ENCODE measurements around the gene KRTAP10-9. TPM values are rescaled to one million over a fixed set of nuclear protein-coding genes. Genes with fewer than 3 reads are reported as not detected.
"Not testable (repeated sequence)": the region's sequence is repeated elsewhere in the genome, so short reads cannot be mapped to it uniquely, and the experiment has no call there.

KRTAP10-9 gene
- polyA plus RNA-seq, 1 of the 3 experiments (the other 2 are of a cell fraction), result not detected

DNA sequence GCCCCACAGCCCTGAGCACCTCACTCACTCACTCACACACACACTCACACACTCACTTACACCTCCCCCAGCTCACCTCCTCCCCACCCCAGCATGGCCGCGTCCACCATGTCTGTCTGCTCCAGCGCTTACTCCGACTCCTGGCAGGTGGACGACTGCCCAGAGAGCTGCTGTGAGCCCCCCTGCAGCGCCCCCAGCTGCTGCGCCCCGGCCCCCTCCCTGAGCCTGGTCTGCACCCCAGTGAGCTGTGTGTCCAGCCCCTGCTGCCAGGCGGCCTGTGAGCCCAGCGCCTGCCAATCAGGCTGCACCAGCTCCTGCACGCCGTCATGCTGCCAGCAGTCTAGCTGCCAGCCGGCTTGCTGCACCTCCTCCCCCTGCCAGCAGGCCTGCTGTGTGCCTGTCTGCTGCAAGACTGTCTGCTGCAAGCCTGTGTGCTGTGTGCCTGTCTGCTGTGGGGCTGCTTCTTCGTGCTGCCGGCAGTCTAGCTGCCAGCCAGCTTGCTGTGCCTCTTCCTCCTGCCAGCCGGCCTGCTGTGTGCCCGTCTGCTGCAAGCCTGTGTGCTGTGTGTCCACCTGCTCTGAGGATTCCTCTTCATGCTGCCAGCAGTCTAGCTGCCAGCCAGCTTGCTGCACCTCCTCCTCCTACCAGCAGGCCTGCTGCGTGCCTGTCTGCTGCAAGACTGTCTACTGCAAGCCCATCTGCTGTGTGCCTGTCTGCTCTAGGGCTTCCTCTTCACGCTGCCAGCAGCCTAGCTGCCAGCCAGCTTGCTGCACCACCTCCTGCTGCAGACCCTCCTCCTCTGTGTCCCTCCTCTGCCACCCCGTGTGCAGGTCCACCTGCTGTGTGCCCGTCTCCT, 19.7 kb downstream of the KRTAP10-9 start, which contains the start of gene KRTAP10-11:
Gene KRTAP10-11, plus strand, starts transcription at position 49 of the 856 bp plus-strand sequence. Its CDS starts 45 bp downstream, at position 94.
- H3K36me3 ChIP-seq (replicated peaks in 1 of 2; ENCODE audit: control insufficient read depth in 1 of 2, insufficient read depth in 2 of 2, low read length in 1 of 2); POLR2A ChIA-PET; CTCF ChIA-PET; H3K9ac ChIP-seq; H3F3A ChIP-seq (replicated peaks; ENCODE audit: insufficient read depth); H4K20me1 ChIP-seq (ENCODE audit: insufficient read depth); H3K9me3 ChIP-seq; H3K4me3 ChIP-seq (ENCODE audit: low read depth in 2 of 2, low read length in 1 of 2); DNase-seq; H3K4me2 ChIP-seq; H3K27ac ChIP-seq (ENCODE audit: low read depth in 2 of 2, low read length in 1 of 2); H3K4me1 ChIP-seq (ENCODE audit: control insufficient read depth in 1 of 2, insufficient read depth in 2 of 2, low read depth in 1 of 2, low read length in 1 of 2); H2AFZ ChIP-seq (ENCODE audit: low read depth); H3K79me2 ChIP-seq (ENCODE audit: insufficient read depth); H3K9me2 ChIP-seq: not testable (repeated sequence)
- peaks cover 35% of the 10 kb centered on the region for H3K27me3 ChIP-seq (ENCODE audit: insufficient read depth)
- 15% methylated on average over 8 of the region's 21 CpGs for WGBS (ENCODE audit: low lambda C conversion rate)

DNA sequence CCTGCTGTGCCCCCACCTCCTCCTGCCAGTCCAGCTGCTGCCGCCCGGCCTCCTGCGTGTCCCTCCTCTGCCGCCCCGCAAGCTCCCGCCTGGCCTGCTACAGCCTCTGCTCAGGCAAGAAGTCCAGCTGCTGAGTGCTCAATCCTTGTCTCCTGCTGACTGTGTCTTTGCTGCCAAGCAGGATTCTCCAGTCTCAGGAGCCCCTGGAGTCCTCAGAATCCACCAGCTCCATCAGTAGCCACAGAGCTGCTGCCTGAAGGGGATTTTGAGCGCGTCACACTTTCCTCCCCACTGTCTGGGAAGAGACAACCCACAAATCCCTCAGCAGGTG, 20.3 kb downstream of the KRTAP10-9 start:
- no peak for DNase-seq
- Histone ChIP-seq H3F3A (replicated peaks; ENCODE audit: insufficient read depth) (no peaks in the 10 kb centered on the region), H3K79me2 (ENCODE audit: insufficient read depth) (no peaks in the 10 kb centered on the region), H3K27ac (ENCODE audit: low read depth in 2 of 2, low read length in 1 of 2) (no peak overlapping the region), H3K9ac (no peak overlapping the region), H3K4me2 (no peak overlapping the region), H3K9me3 (0 out of 2 replicates have a peak, but pooled peaks cover 5% of the 10 kb centered on the region), H3K36me3 (replicated peaks in 1 of 2; ENCODE audit: control insufficient read depth in 1 of 2, insufficient read depth in 2 of 2, low read length in 1 of 2) (no peaks in the 10 kb centered on the region), H4K20me1 (ENCODE audit: insufficient read depth) (no peaks in the 10 kb centered on the region), H3K9me2 (no peaks in the 10 kb centered on the region), H2AFZ (ENCODE audit: low read depth) (no peak overlapping the region), H3K4me1 (ENCODE audit: control insufficient read depth in 1 of 2, insufficient read depth in 2 of 2, low read depth in 1 of 2, low read length in 1 of 2) (no peaks in the 10 kb centered on the region), H3K4me3 (ENCODE audit: low read depth in 2 of 2, low read length in 1 of 2) (no peak overlapping the region), H3K27me3 (ENCODE audit: insufficient read depth) (peaks cover 38% of the 10 kb centered on the region)
- POLR2A ChIA-PET, result no interaction called here
- 14% methylated on average over 6 of the region's 8 CpGs for WGBS (ENCODE audit: low lambda C conversion rate)
- CTCF ChIA-PET, result no interaction called here
- TF ChIP-seq RXRA (IDR thresholded peaks at IDR 0.05; ENCODE audit: borderline replicate concordance, low read depth), result no peak
- TF ChIP-seq GABPA (IDR thresholded peaks at IDR 0.05; ENCODE audit: low read depth), result no peak
- TF ChIP-seq, protein P1, sequence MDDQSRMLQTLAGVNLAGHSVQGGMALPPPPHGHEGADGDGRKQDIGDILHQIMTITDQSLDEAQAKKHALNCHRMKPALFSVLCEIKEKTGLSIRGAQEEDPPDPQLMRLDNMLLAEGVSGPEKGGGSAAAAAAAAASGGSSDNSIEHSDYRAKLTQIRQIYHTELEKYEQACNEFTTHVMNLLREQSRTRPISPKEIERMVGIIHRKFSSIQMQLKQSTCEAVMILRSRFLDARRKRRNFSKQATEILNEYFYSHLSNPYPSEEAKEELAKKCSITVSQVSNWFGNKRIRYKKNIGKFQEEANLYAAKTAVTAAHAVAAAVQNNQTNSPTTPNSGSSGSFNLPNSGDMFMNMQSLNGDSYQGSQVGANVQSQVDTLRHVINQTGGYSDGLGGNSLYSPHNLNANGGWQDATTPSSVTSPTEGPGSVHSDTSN (IDR thresholded peaks at IDR 0.05), result no peak
- TF ChIP-seq SMC3 (IDR thresholded peaks at IDR 0.05; ENCODE audit: low read depth, low read length), result no peak
- TF ChIP-seq YY1 (IDR thresholded peaks at IDR 0.05; ENCODE audit: low read depth), result no peak
- no peak for TF ChIP-seq GATA2 (CRISPR knock-in tag; IDR thresholded peaks at IDR 0.05)
- TF ChIP-seq NRF1 (IDR thresholded peaks at IDR 0.05; ENCODE audit: low read depth, low read length), result no peak
- TF ChIP-seq FOXM1 (IDR thresholded peaks at IDR 0.05; ENCODE audit: low read depth), result no peak
- TF ChIP-seq MEF2A (IDR thresholded peaks at IDR 0.05; ENCODE audit: borderline replicate concordance, low read depth), result no peak
- TF ChIP-seq RFX5 (IDR thresholded peaks at IDR 0.05; ENCODE audit: low read length), result no peak
- no peak for TF ChIP-seq RAD21 (IDR thresholded peaks at IDR 0.05; ENCODE audit: low read length)
- TF ChIP-seq MXI1 (IDR thresholded peaks at IDR 0.05; ENCODE audit: low read depth, low read length), result no peak
- TF ChIP-seq, protein P2, sequence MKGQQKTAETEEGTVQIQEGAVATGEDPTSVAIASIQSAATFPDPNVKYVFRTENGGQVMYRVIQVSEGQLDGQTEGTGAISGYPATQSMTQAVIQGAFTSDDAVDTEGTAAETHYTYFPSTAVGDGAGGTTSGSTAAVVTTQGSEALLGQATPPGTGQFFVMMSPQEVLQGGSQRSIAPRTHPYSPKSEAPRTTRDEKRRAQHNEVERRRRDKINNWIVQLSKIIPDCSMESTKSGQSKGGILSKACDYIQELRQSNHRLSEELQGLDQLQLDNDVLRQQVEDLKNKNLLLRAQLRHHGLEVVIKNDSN (IDR thresholded peaks at IDR 0.05; ENCODE audit: borderline replicate concordance, low read depth), result no peak
- TF ChIP-seq, protein P3, sequence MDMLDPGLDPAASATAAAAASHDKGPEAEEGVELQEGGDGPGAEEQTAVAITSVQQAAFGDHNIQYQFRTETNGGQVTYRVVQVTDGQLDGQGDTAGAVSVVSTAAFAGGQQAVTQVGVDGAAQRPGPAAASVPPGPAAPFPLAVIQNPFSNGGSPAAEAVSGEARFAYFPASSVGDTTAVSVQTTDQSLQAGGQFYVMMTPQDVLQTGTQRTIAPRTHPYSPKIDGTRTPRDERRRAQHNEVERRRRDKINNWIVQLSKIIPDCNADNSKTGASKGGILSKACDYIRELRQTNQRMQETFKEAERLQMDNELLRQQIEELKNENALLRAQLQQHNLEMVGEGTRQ (IDR thresholded peaks at IDR 0.05; ENCODE audit: borderline replicate concordance, low read depth, low read length), result no peak
- TF ChIP-seq, protein P4, sequence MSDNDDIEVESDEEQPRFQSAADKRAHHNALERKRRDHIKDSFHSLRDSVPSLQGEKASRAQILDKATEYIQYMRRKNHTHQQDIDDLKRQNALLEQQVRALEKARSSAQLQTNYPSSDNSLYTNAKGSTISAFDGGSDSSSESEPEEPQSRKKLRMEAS (IDR thresholded peaks at IDR 0.05; ENCODE audit: low read depth), result no peak
- no peak for TF ChIP-seq FOXJ3 (CRISPR knock-in tag; IDR thresholded peaks at IDR 0.05)
- no peak for TF ChIP-seq EZH2phosphoT487 (IDR thresholded peaks at IDR 0.05; ENCODE audit: borderline replicate concordance, low read depth)
